ENCODE data around the gene ARVCF.

DNA sequence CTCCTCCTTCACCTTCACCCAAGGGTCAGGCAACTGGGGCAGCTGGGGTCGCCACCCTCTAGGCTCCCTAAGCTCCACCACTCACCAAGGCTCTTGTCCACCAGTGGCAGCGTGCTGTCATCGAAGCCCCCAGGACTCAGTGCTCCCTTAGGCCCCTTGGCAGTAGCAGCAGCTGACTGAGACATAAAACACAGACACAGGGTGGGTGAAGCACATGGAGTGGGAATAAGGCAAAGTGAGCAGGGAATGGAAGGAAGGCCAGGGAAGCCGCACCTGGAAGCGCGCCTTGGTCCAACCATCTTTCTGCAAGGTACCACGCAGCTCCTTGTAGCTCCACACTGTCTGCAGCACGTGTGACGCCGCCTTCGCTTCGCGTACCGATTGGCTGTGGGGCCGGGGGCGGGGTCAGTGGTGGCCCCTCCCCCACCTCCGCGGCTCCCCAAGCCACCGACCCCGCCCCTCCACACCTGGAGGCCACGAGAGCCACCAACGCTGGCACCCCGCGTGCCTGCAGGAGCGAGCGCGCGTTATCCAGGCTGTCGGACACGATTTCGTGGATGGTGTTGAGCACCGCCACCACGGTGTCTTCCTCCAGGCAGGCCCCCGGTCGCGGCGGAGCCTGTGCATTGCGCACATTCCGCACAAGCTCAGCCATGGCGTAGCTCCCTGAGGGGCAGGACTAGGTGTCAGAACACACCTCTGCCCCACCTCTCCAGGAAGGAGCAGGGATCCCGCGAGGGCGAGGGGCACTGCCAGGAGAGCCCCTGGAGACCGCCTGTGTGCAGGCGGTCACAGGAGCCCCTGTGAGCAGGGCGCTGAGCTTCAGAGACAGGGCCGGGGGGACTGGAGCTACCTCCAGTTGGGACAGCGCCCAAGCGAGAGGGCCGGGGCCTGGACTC lies 43.7 kb downstream of the ARVCF start:
- TF ChIP-seq GABPA (IDR thresholded peaks at IDR 0.05; ENCODE audit: low read depth) (no peak), POLR2AphosphoS5 (IDR thresholded peaks at IDR 0.05; ENCODE audit: low read depth) (no peak), SPI1 (IDR thresholded peaks at IDR 0.05; ENCODE audit: borderline replicate concordance, low read depth) (no peak)
- TF ChIP-seq, protein P1, sequence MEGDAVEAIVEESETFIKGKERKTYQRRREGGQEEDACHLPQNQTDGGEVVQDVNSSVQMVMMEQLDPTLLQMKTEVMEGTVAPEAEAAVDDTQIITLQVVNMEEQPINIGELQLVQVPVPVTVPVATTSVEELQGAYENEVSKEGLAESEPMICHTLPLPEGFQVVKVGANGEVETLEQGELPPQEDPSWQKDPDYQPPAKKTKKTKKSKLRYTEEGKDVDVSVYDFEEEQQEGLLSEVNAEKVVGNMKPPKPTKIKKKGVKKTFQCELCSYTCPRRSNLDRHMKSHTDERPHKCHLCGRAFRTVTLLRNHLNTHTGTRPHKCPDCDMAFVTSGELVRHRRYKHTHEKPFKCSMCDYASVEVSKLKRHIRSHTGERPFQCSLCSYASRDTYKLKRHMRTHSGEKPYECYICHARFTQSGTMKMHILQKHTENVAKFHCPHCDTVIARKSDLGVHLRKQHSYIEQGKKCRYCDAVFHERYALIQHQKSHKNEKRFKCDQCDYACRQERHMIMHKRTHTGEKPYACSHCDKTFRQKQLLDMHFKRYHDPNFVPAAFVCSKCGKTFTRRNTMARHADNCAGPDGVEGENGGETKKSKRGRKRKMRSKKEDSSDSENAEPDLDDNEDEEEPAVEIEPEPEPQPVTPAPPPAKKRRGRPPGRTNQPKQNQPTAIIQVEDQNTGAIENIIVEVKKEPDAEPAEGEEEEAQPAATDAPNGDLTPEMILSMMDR (IDR thresholded peaks at IDR 0.05; ENCODE audit: insufficient read depth, low read length), result no peak
- TF ChIP-seq, protein P2, sequence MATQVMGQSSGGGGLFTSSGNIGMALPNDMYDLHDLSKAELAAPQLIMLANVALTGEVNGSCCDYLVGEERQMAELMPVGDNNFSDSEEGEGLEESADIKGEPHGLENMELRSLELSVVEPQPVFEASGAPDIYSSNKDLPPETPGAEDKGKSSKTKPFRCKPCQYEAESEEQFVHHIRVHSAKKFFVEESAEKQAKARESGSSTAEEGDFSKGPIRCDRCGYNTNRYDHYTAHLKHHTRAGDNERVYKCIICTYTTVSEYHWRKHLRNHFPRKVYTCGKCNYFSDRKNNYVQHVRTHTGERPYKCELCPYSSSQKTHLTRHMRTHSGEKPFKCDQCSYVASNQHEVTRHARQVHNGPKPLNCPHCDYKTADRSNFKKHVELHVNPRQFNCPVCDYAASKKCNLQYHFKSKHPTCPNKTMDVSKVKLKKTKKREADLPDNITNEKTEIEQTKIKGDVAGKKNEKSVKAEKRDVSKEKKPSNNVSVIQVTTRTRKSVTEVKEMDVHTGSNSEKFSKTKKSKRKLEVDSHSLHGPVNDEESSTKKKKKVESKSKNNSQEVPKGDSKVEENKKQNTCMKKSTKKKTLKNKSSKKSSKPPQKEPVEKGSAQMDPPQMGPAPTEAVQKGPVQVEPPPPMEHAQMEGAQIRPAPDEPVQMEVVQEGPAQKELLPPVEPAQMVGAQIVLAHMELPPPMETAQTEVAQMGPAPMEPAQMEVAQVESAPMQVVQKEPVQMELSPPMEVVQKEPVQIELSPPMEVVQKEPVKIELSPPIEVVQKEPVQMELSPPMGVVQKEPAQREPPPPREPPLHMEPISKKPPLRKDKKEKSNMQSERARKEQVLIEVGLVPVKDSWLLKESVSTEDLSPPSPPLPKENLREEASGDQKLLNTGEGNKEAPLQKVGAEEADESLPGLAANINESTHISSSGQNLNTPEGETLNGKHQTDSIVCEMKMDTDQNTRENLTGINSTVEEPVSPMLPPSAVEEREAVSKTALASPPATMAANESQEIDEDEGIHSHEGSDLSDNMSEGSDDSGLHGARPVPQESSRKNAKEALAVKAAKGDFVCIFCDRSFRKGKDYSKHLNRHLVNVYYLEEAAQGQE (IDR thresholded peaks at IDR 0.05; ENCODE audit: insufficient replicate concordance, low read depth), result no peak

Data from HL-60 (cell line).